AG10803 (cell line): ENCODE data around the gene PTPDC1.

Source experiments
- DNase-seq: peaks from one replicate; pipeline ENCODE4 v3.0.0; 2010; ENCODE audit warnings: low read depth
- H3K4me3 ChIP-seq: 2 replicates; pipeline ENCODE4 v1.5.1; 2011; ENCODE audit warnings: mild to moderate bottlenecking, low read length, control low read depth
- CTCF ChIP-seq: conservative IDR thresholded peaks from 2 replicates; pipeline ENCODE4 v1.5.1; 2011; ENCODE audit warnings: mild to moderate bottlenecking, low read length, control low read depth, inconsistent platforms

PTPDC1 gene

GRCh38 chr9:94081435-94081834 lies 2.8 kb upstream of the PTPDC1 start:
- no peak for DNase-seq
- no peak for TF ChIP-seq CTCF
- H3K4me3 ChIP-seq = no peak overlapping the region

GRCh38 chr9:94081864-94082463 lies 2.3 kb upstream of the PTPDC1 start:
- H3K4me3 ChIP-seq = no peak overlapping the region
- no peak for DNase-seq
- TF ChIP-seq CTCF = no peak

GRCh38 chr9:94082553-94082952 lies 1.7 kb upstream of the PTPDC1 start:
- H3K4me3 ChIP-seq = no peak overlapping the region
- no peak for DNase-seq
- TF ChIP-seq CTCF = no peak

- H3K4me3 ChIP-seq = no peak overlapping the region
- DNase-seq = no peak
- TF ChIP-seq CTCF = no peak
Measured at GRCh38 chr9:94082956-94083355, 1.3 kb upstream of the PTPDC1 start.

GRCh38 chr9:94083384-94083783 lies 880 bp upstream of the PTPDC1 start:
- no peak overlapping the region for H3K4me3 ChIP-seq
- no peak for DNase-seq
- TF ChIP-seq CTCF = no peak

- H3K4me3 ChIP-seq = no peak overlapping the region
- DNase-seq = peak; percentile 37
- TF ChIP-seq CTCF = no peak
Measured at GRCh38 chr9:94085062-94085639, 887 bp downstream of the PTPDC1 start.
